Subcutaneous adipose tissue (tissue), 4 donors: Measurements from ENCODE around the gene PITPNM3. TPM values are rescaled to one million over a fixed set of nuclear protein-coding genes. Genes with fewer than 3 reads are reported as not detected.

Source experiments
- total RNA-seq, 4 donors: library from RNA; depleted of rRNA; stranded (reverse); fragments of >200 nt; gene quantifications; one replicate each; pipeline ENCODE4 v1.1.0, GENCODE V29; 2016
- TF ChIP-seq, protein P1 (sequence below): fragments of 450-650 bp; IDR thresholded peaks from one replicate; pipeline ENCODE4 v1.5.1; 2016; ENCODE audit warnings: low read depth, mild to moderate bottlenecking, control low read depth, antibody characterized with exemption, moderate library complexity

PITPNM3 gene
- total RNA-seq, 4 donors from 2014 or later: 0.34 to 1.9 (median 1.2) TPM

DNA sequence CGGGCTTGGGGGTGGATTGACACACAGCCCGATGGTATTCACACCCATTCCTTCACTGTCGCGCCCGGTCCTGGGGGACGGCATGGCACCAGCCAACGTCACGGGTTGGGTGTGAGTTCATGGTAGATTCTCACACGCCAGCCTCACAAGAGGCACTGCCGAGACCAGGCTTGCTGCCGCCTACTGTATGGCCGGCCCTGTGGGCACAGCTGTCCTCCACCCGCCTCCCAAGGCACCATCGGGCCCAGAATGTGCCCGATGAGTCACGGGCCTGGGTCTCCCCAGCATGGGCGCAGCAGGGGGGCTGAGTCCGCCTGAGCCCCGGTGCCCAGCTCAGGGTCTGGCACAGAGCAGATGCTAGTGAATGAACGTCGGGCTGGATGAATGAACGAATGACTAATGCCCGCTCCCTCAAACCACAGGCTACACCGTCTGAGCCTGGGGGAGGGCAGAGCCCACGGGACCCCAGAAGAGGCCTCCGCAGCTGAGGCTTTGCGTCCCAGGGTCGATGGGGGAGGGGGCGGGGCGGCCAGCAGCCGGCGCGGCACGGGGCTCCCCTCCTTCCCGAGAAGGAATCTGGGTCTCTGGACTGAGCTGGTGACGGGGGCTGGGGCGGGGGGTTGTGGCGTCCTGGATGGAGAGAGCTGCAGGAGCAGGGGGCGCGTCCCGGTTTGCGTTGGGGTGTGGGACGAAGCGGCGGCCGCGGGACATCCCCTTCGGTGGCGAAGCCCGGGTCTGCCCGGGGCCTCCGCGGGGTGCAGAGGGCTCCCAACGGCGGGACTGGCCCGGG, 829 bp downstream of the PITPNM3 start:
- TF ChIP-seq, protein P1, sequence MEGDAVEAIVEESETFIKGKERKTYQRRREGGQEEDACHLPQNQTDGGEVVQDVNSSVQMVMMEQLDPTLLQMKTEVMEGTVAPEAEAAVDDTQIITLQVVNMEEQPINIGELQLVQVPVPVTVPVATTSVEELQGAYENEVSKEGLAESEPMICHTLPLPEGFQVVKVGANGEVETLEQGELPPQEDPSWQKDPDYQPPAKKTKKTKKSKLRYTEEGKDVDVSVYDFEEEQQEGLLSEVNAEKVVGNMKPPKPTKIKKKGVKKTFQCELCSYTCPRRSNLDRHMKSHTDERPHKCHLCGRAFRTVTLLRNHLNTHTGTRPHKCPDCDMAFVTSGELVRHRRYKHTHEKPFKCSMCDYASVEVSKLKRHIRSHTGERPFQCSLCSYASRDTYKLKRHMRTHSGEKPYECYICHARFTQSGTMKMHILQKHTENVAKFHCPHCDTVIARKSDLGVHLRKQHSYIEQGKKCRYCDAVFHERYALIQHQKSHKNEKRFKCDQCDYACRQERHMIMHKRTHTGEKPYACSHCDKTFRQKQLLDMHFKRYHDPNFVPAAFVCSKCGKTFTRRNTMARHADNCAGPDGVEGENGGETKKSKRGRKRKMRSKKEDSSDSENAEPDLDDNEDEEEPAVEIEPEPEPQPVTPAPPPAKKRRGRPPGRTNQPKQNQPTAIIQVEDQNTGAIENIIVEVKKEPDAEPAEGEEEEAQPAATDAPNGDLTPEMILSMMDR: no peak

DNA sequence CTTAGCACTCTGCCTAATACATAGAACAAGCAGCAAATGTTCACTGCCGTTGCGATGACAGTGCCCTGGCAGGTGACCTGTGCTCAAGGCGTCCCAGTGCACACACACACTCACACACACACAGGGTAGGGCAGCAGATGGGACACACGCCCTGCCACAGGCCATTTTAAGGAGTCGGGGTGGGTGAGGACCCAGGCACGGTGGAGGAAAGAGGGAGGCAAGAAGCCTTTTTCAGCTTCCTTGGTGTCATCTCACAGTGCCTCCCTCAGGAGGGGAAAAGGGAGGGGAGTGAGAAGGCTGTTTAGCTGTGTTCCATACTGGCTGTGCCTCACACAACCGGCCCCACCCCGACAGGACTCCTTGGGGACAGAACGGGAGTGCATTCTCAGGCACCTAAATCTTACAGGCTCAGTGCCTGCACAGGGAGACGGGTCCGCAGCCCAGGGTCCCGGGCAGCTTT, 1.5 kb downstream of the PITPNM3 start:
- TF ChIP-seq, protein P1: no peak

DNA sequence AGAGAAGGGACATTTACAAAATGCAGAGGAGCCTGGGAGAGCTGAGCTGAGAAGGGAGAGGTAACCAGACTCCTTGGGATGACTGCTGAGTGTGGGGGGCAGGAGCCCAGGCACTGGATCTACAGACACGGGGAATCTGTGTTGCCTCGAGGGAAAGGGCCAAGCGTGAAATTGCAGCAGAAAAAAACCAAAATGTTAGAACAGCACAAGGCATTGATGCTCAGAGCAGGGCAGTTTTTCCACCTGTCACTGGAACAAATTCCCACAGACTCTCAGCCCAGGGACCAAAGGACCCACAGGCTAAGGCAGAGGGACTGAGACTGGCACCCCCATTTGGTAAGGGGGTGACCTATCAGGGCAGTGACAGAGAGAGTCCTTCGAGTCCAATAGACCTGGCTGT, 2.0 kb downstream of the PITPNM3 start:
- TF ChIP-seq, protein P1: no peak

DNA sequence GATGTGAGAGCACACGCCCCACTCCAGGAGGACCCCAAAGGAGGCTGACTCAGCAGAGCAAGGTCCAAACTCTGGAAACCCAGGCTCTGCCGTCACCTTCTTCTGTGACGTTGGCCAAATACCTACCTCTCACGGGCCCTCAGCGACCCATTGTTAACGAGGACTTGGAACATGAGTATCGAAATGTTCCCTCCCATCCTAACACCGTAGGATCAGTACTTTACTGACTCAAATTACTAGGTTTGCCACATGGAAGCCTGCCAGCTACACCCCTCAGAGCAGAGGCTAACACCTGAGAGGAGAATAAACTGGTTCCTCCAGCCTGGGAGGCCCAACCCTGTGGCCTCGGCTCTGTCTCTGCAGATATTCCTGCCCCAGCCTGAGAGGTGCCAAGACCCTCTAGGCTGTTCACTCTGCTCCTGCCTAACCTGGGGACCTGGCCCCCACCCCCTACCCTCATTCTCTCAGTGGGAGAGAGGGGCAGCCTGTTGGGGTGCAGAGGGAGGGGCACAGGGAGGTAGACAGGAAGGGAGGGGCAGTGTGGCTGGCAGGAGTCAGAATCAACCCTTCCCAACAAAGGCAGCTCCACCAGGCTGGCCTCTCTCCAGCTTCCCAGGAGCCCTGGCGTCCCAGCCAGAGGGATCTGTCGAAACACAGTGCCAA, 4.4 kb downstream of the PITPNM3 start:
- TF ChIP-seq, protein P1: no peak

DNA sequence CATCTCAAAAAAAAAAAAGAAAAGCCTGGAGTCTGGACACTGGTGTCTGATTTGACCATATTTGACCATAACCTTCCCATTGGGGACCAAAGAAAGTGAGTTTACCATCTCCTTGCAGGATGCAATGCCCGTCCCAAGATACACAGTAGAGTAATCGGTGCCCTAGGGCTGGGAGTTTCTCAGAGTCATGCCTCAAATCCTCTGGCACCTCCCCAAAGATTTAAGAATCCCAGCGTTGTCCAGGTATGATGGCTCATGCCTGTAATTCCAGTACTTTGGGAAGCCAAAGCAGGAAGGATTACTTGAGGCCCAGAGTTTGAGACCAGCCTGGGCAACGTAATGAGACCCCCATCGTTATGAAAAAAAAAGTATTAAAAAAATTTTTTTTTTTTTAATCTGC, 5.0 kb downstream of the PITPNM3 start:
- TF ChIP-seq, protein P1: no peak

DNA sequence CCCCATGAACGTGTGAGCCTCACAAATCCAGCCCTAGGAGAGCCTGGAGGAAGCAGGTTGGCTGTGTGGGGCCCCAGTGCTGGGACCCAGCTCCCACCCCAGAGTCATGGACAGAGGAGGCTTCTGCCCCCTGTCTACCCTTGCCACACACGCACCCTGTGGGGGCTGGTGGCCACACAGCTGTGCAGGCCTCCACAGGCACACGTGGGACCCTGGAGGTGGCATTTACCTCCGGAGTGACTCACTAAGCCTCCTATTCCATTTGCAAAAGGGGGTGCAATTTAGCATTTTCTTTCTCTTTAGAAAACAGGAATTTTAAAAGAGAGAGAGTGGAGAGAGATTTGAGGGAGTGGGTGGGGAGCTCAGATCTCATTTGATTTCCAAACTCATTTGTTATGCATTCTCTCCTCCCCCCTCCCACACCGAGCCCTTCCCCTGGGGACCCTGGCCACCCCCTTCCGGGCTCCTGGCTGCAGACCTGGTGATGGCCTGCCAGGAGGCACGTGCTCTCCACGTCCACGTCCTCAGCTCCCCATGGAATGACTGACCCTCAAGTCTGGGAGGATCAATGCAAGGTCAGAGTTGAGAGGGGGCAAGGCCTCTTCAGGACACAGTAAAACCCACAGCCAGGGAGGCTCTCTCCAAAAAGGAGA, 6.8 kb downstream of the PITPNM3 start:
- TF ChIP-seq, protein P1: no peak
